ENCODE measurements around the gene ENPP6.

DNA sequence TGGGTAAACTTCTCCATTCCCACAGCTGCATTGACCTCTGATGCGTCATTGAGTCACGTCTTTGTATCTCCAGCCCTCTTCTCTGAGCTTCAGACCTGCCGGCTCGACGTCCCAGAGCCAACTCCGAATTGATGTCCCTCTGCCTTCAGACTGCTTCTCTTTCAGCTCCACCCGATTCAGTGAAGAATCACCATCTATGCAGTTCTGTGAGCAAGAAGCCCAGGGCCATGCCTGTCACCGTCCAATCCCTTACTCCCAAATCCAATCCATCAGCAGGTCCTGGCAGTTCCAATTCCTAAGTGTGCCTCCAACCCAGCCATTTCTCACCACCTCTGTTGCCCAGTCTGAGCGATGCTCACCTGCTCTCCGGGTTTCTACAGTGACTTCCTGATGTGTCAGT is 70.7 kb downstream of the ENPP6 start:
- TF ChIP-seq GATA3 (IDR thresholded peaks at IDR 0.05; ENCODE audit: low read depth, low read length): no peak
- no peak for TF ChIP-seq GATA2 (IDR thresholded peaks at IDR 0.05; ENCODE audit: low read depth, low read length)
